Upper lobe of right lung (tissue), 1 donor: ENCODE measurements around the gene TLE2. TPM values are rescaled to one million over a fixed set of nuclear protein-coding genes. Genes with fewer than 3 reads are reported as not detected.
"Not testable (repeated sequence)": the region's sequence is repeated elsewhere in the genome, so short reads cannot be mapped to it uniquely, and the experiment has no call there.

Experiments used
- ATAC-seq: fragments of 200-7000 bp; cut with Tn5 transposase; one replicate; pipeline ENCODE4 v1.9.1; 2020; ENCODE audit warnings: mild to moderate bottlenecking, moderate library complexity
- DNase-seq: peaks from one replicate; pipeline ENCODE4 v3.0.0-alpha.2; 2020
- H3K27ac ChIP-seq: fragments of 200-600 bp; one replicate; pipeline ENCODE4 v1.8.0; 2022
- H3K27me3 ChIP-seq: fragments of 200-600 bp; one replicate; pipeline ENCODE4 v1.8.0; 2022; ENCODE audit warnings: mild to moderate bottlenecking
- H3K36me3 ChIP-seq: fragments of 200-600 bp; one replicate; pipeline ENCODE4 v1.8.0; 2022
- H3K4me1 ChIP-seq: fragments of 200-600 bp; one replicate; pipeline ENCODE4 v1.8.0; 2022
- H3K4me3 ChIP-seq: fragments of 200-600 bp; one replicate; pipeline ENCODE4 v1.8.0; 2022; ENCODE audit warnings: mild to moderate bottlenecking
- H3K9me3 ChIP-seq: fragments of 200-600 bp; one replicate; pipeline ENCODE4 v1.8.0; 2022
- intact Hi-C: fragments of 100-400 bp; cut with DNase I; formaldehyde crosslinking; loops from one replicate; pipeline ENCODE4 v1.11.0; 2022
- total RNA-seq: library from RNA; stranded (reverse); fragmentation: NEBNext Ultra II Directional; extraction: Animal tissue kit (Norgen Biotek cat#: 25700); gene quantifications from one replicate; pipeline ENCODE4 v1.2.1, GENCODE V29; 2021
- TF ChIP-seq, protein P1 (sequence below): fragments of 200-600 bp; IDR thresholded peaks from one replicate; pipeline ENCODE4 v1.8.0; 2022; ENCODE audit warnings: antibody characterized with exemption
- donor health status: DM: no; HTN: yes; CAD: no; lungs with severe emphysema.

The TLE2 gene
- total RNA-seq, 1 donor from 2014 or later, result 58.6 TPM

DNA sequence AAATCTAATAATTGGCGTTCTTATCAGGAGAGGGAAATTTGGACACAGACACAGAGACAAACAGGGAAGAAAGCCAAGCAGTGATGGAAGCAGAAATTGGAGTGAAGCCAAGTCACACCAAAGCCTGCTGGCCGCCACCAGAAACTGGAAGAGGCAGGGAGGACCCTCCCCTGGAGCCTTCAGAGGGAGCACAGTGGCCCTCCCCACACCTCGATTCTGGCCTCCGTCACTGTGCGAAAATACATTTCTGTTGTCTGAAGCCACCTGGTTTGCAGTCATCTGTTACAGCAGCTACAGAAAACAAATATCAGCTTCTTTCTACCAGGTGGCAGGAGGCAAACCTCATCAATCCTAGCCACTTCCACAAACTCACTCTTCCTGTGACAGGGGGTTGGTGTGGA lies 60.0 kb downstream of the TLE2 start:
- DNase-seq (no peak), ATAC-seq (no peak)
- H3K27me3 ChIP-seq, result no peaks in the 10 kb centered on the region
- peaks cover 50% of the 10 kb centered on the region for H3K4me1 ChIP-seq
- no peaks in the 10 kb centered on the region for H3K36me3 ChIP-seq
- no peaks in the 10 kb centered on the region for H3K9me3 ChIP-seq
- intact Hi-C loops, result no loop called here
- peak overlapping the region; percentile 90 for H3K27ac ChIP-seq
- TF ChIP-seq, protein P1, sequence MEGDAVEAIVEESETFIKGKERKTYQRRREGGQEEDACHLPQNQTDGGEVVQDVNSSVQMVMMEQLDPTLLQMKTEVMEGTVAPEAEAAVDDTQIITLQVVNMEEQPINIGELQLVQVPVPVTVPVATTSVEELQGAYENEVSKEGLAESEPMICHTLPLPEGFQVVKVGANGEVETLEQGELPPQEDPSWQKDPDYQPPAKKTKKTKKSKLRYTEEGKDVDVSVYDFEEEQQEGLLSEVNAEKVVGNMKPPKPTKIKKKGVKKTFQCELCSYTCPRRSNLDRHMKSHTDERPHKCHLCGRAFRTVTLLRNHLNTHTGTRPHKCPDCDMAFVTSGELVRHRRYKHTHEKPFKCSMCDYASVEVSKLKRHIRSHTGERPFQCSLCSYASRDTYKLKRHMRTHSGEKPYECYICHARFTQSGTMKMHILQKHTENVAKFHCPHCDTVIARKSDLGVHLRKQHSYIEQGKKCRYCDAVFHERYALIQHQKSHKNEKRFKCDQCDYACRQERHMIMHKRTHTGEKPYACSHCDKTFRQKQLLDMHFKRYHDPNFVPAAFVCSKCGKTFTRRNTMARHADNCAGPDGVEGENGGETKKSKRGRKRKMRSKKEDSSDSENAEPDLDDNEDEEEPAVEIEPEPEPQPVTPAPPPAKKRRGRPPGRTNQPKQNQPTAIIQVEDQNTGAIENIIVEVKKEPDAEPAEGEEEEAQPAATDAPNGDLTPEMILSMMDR, result no peak
- no peak overlapping the region for H3K4me3 ChIP-seq

DNA sequence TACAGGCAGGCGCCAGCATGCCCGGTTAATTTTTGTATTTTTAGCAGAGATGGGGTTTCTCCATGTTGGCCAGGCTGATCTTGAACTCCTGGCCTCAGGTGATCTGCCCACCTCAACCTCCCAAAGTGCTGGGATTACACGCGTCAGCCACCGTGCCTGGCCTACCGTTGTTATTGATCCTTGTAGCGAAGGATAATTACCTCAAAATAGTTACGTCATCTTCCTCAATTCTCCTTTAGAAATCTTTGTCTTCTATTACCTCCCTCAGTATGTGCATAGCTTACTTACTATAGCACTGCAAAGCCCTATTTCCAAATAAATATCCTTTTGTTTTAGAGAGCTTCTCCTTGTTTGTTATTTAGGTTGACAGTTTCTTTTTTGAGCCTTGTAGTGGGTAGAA lies 61.1 kb downstream of the TLE2 start:
- no peak for DNase-seq
- H3K27me3 ChIP-seq, result no peaks in the 10 kb centered on the region
- H3K4me3 ChIP-seq, result no peak overlapping the region
- H3K36me3 ChIP-seq, result no peaks in the 10 kb centered on the region
- intact Hi-C loops, result no loop called here
- peak overlapping the region; percentile 90 for H3K27ac ChIP-seq
- no peaks in the 10 kb centered on the region for H3K9me3 ChIP-seq
- no peak for ATAC-seq
- H3K4me1 ChIP-seq, result peaks cover 41% of the 10 kb centered on the region
- TF ChIP-seq, protein P1, result no peak

DNA sequence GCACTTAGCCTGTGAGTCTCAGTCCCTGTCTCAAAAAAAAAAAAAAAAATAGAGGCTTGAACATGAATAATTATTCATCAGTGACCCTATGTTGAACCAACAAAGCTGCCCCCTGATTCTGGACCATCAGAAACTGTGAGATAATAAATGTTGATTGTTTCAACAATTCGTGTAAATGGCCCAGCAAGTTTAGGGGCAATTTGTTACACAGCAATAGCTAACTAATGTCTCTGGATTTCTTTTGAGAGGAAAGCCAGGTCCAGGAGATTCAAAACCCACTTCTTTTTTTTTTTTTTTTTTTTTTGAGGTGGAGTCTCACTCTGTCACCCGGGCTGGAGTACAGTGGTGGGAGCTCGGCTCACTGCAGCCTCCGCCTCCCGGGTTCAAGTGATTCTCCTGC lies 64.2 kb downstream of the TLE2 start:
- intact Hi-C loops, result loop anchor here (5.0 kb wide), 1 partner anchor 197 kb away; no protein-coding TSS in a partner anchor

DNA sequence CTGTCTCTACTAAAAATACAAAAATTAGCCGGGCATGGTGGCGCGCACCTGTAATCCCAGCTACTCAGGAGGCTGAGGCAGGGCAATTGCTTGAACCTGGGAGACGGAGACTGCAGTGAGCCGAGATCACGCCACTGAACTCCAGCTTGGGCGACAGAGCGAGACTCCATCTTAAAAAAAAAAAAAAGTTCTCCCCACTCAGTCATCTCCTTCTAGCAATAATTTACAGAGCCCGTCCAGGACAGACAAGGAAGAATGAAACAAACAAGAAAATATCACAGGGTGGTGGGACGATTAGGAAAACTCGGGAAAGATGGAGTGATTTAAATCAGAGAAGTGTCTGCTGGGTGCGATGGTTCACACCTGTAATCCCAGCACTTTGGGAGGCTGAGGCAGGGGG lies 65.4 kb downstream of the TLE2 start:
- not testable (repeated sequence) for H3K27me3 ChIP-seq, H3K4me1 ChIP-seq, ATAC-seq, DNase-seq, H3K36me3 ChIP-seq, H3K27ac ChIP-seq, H3K4me3 ChIP-seq, H3K9me3 ChIP-seq
- intact Hi-C loops, result loop anchor here (5.0 kb wide), 1 partner anchor 199 kb away; no protein-coding TSS in a partner anchor

More for the DNA sequence above, 64.2 kb downstream of the TLE2 start:
- TF ChIP-seq, protein P1, result no peak
- H3K4me1 ChIP-seq, result peaks cover 19% of the 10 kb centered on the region
- no peak overlapping the region for H3K27ac ChIP-seq
- H3K27me3 ChIP-seq, result no peaks in the 10 kb centered on the region
- ATAC-seq (no peak), DNase-seq (no peak)
- no peak overlapping the region for H3K4me3 ChIP-seq
- H3K36me3 ChIP-seq, result no peaks in the 10 kb centered on the region
- H3K9me3 ChIP-seq, result no peaks in the 10 kb centered on the region

- no peaks in the 10 kb centered on the region for H3K9me3 ChIP-seq
- ATAC-seq (no peak), DNase-seq (no peak)
- TF ChIP-seq, protein P1, result no peak
- intact Hi-C loops, result loop anchor here (5.0 kb wide), 1 partner anchor 199 kb away; no protein-coding TSS in a partner anchor
- H3K27me3 ChIP-seq, result no peaks in the 10 kb centered on the region
- no peak overlapping the region for H3K27ac ChIP-seq
- H3K36me3 ChIP-seq, result no peaks in the 10 kb centered on the region
- peaks cover 3% of the 10 kb centered on the region for H3K4me1 ChIP-seq
- no peak overlapping the region for H3K4me3 ChIP-seq
These were observed 66.0 kb downstream of the TLE2 start for GRCh38 chr19:2963122-2963521.

DNA sequence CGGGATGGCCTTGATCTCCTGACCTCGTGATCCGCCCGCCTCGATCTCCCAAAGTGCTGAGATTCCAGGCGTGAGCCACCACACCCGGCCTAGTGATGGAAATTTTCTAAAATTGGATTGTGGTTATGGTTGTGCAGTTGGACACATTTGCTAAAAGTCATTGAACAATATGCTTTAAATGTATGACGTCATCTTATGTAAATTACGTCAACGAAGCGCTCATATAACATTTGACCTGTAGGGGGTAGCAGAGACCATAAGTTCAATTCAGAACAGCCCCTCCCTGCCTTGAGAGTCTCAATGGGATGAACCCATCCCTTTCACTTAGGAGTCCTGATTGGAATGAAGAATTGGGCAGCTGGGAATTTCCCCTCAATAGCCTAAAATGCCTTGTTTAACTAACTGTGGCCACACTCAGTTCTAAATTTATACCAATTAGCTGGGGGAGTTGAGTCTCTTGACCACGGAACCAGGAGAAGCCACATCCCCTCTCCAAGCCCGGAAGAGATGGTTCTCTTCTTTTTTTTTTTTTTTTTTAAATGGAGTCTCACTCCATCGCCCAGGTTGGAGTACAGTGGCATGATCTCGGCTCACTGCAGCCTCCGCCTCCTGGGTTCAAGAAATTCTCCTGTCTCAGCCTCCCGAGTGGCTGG lies 66.9 kb downstream of the TLE2 start:
- TF ChIP-seq, protein P1, result peak; percentile 81
- H3K4me3 ChIP-seq, result no peak overlapping the region
- H3K9me3 ChIP-seq, result no peaks in the 10 kb centered on the region
- H3K4me1 ChIP-seq, result peaks cover 3% of the 10 kb centered on the region
- DNase-seq, result no peak
- peak; percentile 97 for ATAC-seq
- H3K27me3 ChIP-seq, result no peaks in the 10 kb centered on the region
- no peak overlapping the region for H3K27ac ChIP-seq
- intact Hi-C loops, result loop anchor here (5.0 kb wide), 1 partner anchor 200 kb away; no protein-coding TSS in a partner anchor
- no peaks in the 10 kb centered on the region for H3K36me3 ChIP-seq
